ENCODE data around the gene AICDA. TPM values are rescaled to one million over a fixed set of nuclear protein-coding genes. Genes with fewer than 3 reads are reported as not detected.

Gene AICDA
- polyA plus RNA-seq, 3 donors = 0.13 to 0.15 TPM; not detected in 1

GRCh38 chr12:8594072-8594471, 18.6 kb downstream of the AICDA start:
- DNase-seq = no peak
- Histone ChIP-seq H3K36me3 (replicated peaks in 1 of 2; ENCODE audit: control insufficient read depth in 1 of 2, insufficient read depth in 2 of 2, low read length in 2 of 2) (no peaks in the 10 kb centered on the region), H4K20me1 (ENCODE audit: insufficient read depth, low read length) (no peaks in the 10 kb centered on the region), H3K27me3 (ENCODE audit: control insufficient read depth in 2 of 2, insufficient read depth in 2 of 2, low read length in 2 of 2) (no peaks in the 10 kb centered on the region), H3K79me2 (ENCODE audit: insufficient read depth, low read length) (no peaks in the 10 kb centered on the region), H2AFZ (ENCODE audit: insufficient read depth, low read depth, low read length, poor library complexity, severe bottlenecking) (no peak overlapping the region), H3K27ac (ENCODE audit: low read depth in 1 of 2, low read length in 2 of 2) (no peak overlapping the region), H3K9me3 (replicated peaks in 1 of 2; ENCODE audit: control insufficient read depth in 1 of 2, insufficient read depth in 1 of 2, low read length in 2 of 2) (no peaks in the 10 kb centered on the region), H3K4me2 (replicated peaks; ENCODE audit: extremely low read depth, low read length, poor library complexity, severe bottlenecking) (no peak overlapping the region), H3K4me1 (ENCODE audit: control insufficient read depth in 1 of 2, insufficient read depth in 2 of 2, low read length in 2 of 2) (peaks cover 9 to 16% of the 10 kb centered on the region in 2 donors), H3K4me3 (replicated peaks in 1 of 3; ENCODE audit: low read depth in 2 of 3, low read length in 3 of 3) (no peak overlapping the region), H3K9ac (ENCODE audit: insufficient read depth, low read length, poor library complexity, severe bottlenecking) (no peak overlapping the region)
- no peaks in the 10 kb centered on the region for H3K36me3 Mint-ChIP-seq
- intact Hi-C loops (cut with micrococcal nuclease) = no loop called here
- H3K27ac Mint-ChIP-seq = no peak overlapping the region
- no peak overlapping the region for H3K4me3 Mint-ChIP-seq
- peaks cover 0 to 1% (median 1%) of the 10 kb centered on the region in 3 donors for H3K27me3 Mint-ChIP-seq (ENCODE audit: low read depth in 3 of 3)
- H3K4me1 Mint-ChIP-seq = peaks cover 12% of the 10 kb centered on the region
- 98% methylated on average over 7 of the region's 8 CpGs for WGBS (ENCODE audit: insufficient coverage)
- no peaks in the 10 kb centered on the region for H3K9me3 Mint-ChIP-seq
- TF ChIP-seq, protein P1, sequence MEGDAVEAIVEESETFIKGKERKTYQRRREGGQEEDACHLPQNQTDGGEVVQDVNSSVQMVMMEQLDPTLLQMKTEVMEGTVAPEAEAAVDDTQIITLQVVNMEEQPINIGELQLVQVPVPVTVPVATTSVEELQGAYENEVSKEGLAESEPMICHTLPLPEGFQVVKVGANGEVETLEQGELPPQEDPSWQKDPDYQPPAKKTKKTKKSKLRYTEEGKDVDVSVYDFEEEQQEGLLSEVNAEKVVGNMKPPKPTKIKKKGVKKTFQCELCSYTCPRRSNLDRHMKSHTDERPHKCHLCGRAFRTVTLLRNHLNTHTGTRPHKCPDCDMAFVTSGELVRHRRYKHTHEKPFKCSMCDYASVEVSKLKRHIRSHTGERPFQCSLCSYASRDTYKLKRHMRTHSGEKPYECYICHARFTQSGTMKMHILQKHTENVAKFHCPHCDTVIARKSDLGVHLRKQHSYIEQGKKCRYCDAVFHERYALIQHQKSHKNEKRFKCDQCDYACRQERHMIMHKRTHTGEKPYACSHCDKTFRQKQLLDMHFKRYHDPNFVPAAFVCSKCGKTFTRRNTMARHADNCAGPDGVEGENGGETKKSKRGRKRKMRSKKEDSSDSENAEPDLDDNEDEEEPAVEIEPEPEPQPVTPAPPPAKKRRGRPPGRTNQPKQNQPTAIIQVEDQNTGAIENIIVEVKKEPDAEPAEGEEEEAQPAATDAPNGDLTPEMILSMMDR (IDR thresholded peaks at IDR 0.05) = no peak

- no peak for DNase-seq
- TF ChIP-seq, protein P1 (IDR thresholded peaks at IDR 0.05) = no peak
- no CpG with 5 or more reads among the region's 2 CpGs for WGBS (ENCODE audit: insufficient coverage)
- H3K79me2 ChIP-seq (ENCODE audit: insufficient read depth, low read length) = no peaks in the 10 kb centered on the region
- no peak overlapping the region for H3K4me2 ChIP-seq (replicated peaks; ENCODE audit: extremely low read depth, low read length, poor library complexity, severe bottlenecking)
- no peak overlapping the region for H2AFZ ChIP-seq (ENCODE audit: insufficient read depth, low read depth, low read length, poor library complexity, severe bottlenecking)
- Mint-ChIP-seq H3K4me3 (no peak overlapping the region), H3K36me3 (no peaks in the 10 kb centered on the region), H3K27me3 (ENCODE audit: low read depth in 3 of 3) (peaks cover 0 to 1% (median 1%) of the 10 kb centered on the region in 3 donors), H3K9me3 (peaks cover 0 to 2% (median 0%) of the 10 kb centered on the region in 7 donors), H3K27ac (no peak overlapping the region), H3K4me1 (peaks cover 14% of the 10 kb centered on the region)
- H3K27me3 ChIP-seq (ENCODE audit: control insufficient read depth in 2 of 2, insufficient read depth in 2 of 2, low read length in 2 of 2) = no peaks in the 10 kb centered on the region
- no peaks in the 10 kb centered on the region for H3K36me3 ChIP-seq (replicated peaks in 1 of 2; ENCODE audit: control insufficient read depth in 1 of 2, insufficient read depth in 2 of 2, low read length in 2 of 2)
- H3K27ac ChIP-seq (ENCODE audit: low read depth in 1 of 2, low read length in 2 of 2) = no peak overlapping the region
- intact Hi-C loops (cut with micrococcal nuclease) = no loop called here
- H3K9ac ChIP-seq (ENCODE audit: insufficient read depth, low read length, poor library complexity, severe bottlenecking) = no peak overlapping the region
- no peaks in the 10 kb centered on the region for H3K9me3 ChIP-seq (replicated peaks in 1 of 2; ENCODE audit: control insufficient read depth in 1 of 2, insufficient read depth in 1 of 2, low read length in 2 of 2)
- no peak overlapping the region for H3K4me3 ChIP-seq (replicated peaks in 1 of 3; ENCODE audit: low read depth in 2 of 3, low read length in 3 of 3)
- H3K4me1 ChIP-seq (ENCODE audit: control insufficient read depth in 1 of 2, insufficient read depth in 2 of 2, low read length in 2 of 2) = peaks cover 9 to 16% of the 10 kb centered on the region in 2 donors
- H4K20me1 ChIP-seq (ENCODE audit: insufficient read depth, low read length) = no peaks in the 10 kb centered on the region
Observed at GRCh38 chr12:8593246-8593645, 19.4 kb downstream of the AICDA start.

Data from CD14-positive monocyte (primary cell).